Tibial artery (tissue), 4 donors: Measurements from ENCODE around the gene CTNNA2.

ENCODE experiments used
- DNase-seq, 2 donors: peaks; one replicate each; pipeline ENCODE4 v3.0.0-alpha.2; 2019
- H3K27ac ChIP-seq, 2 donors: fragments of 200-600 bp; sonication (generic) in 1 of 2; 1 replicate in 1 of 2; 2 replicates in 1 of 2; pipeline ENCODE4 v1.5.1; 2018 to 2019; ENCODE audit warnings: mild to moderate bottlenecking in 1 of 2
- H3K27me3 ChIP-seq, 2 donors: fragments of 200-600 bp; sonication (generic) in 1 of 2; one replicate each; pipeline versions ENCODE4 v1.5.1 to v1.6.0; 2016 to 2019
- H3K36me3 ChIP-seq, 3 donors: fragments of 200-600 bp; sonication (generic) in 2 of 3; one replicate each; pipeline ENCODE4 v1.5.1; 2016 to 2019; ENCODE audit warnings: mild to moderate bottlenecking in 2 of 3
- H3K4me1 ChIP-seq, 4 donors: fragments of 200-600 bp; sonication (generic) in 2 of 4; 1 replicate in 3 of 4; 2 replicates in 1 of 4; pipeline ENCODE4 v1.5.1; 2016 to 2019
- H3K4me3 ChIP-seq, 2 donors: fragments of 200-600 bp; sonication (generic) in 1 of 2; 1 replicate in 1 of 2; 2 replicates in 1 of 2; pipeline ENCODE4 v1.5.1; 2018 to 2019; ENCODE audit warnings: mild to moderate bottlenecking in 2 of 2
- H3K9me3 ChIP-seq, 3 donors: fragments of 200-600 bp; sonication (generic) in 1 of 3; one replicate each; pipeline ENCODE4 v1.5.1; 2016 to 2019
- intact Hi-C: fragments of 100-400 bp; cut with DNase I; formaldehyde crosslinking; loops from one replicate; pipeline ENCODE4 v1.15.0; 2023; ENCODE audit warnings: low total_unique reads
- TF ChIP-seq, protein P1 (sequence below), 2 experiments: fragments of 200-600 bp in 1 of 2; fragments of 450-650 bp in 1 of 2; IDR thresholded peaks; one replicate each; pipeline ENCODE4 v1.5.1; 2017 to 2019; ENCODE audit warnings: antibody characterized with exemption in 2 of 2, mild to moderate bottlenecking in 1 of 2, moderate library complexity in 1 of 2

Gene CTNNA2

DNA sequence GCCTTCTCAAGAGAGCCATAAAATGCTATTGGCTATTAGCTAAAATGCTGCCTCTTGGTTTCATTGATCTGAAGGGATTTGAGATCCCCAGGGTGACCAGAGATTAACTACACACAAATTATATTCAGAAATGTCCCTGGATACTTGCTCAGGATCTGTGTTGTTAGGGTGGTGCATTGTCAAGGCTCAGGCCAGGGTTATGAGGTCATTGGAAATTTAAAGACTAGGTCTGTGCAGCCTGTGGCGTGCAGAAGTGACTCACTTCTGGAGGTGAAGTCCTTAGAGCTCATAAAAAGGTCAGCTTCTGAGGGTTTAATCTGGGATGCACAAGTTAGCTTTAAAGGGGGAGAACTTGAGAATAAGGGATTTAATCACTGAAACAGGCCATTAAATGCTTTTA lies 768.2 kb downstream of the CTNNA2 start:
- no peaks in the 10 kb centered on the region for H3K36me3 ChIP-seq
- intact Hi-C loops: no loop called here
- H3K4me3 ChIP-seq: no peak overlapping the region
- H3K4me1 ChIP-seq: no peaks in the 10 kb centered on the region
- DNase-seq: no peak
- no peaks in the 10 kb centered on the region for H3K9me3 ChIP-seq
- no peak overlapping the region for H3K27ac ChIP-seq
- no peaks in the 10 kb centered on the region for H3K27me3 ChIP-seq
- TF ChIP-seq, protein P1, sequence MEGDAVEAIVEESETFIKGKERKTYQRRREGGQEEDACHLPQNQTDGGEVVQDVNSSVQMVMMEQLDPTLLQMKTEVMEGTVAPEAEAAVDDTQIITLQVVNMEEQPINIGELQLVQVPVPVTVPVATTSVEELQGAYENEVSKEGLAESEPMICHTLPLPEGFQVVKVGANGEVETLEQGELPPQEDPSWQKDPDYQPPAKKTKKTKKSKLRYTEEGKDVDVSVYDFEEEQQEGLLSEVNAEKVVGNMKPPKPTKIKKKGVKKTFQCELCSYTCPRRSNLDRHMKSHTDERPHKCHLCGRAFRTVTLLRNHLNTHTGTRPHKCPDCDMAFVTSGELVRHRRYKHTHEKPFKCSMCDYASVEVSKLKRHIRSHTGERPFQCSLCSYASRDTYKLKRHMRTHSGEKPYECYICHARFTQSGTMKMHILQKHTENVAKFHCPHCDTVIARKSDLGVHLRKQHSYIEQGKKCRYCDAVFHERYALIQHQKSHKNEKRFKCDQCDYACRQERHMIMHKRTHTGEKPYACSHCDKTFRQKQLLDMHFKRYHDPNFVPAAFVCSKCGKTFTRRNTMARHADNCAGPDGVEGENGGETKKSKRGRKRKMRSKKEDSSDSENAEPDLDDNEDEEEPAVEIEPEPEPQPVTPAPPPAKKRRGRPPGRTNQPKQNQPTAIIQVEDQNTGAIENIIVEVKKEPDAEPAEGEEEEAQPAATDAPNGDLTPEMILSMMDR (IDR thresholded peaks at IDR 0.05): no peak

DNA sequence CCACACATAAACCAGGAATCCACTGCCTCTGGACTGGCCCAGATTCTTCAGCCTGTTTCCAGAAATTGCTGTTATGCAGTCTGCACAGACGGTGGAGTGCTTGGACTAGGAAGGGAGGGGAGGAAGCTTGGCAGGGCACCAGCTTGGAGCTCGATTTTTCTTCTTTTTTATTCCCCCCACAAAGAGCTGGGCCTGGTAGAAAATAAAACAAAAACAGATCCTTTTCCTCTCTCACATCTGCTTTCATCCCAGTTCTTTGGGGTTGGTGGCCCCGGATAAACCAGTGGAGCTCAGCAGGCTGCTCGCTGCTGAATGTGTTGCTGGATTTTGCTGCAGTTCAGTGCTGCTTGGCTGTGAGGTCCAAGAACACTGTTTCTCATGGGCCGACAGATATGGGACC lies 775.7 kb downstream of the CTNNA2 start:
- TF ChIP-seq, protein P1 (IDR thresholded peaks at IDR 0.05): no peak
- DNase-seq: no peak
- Histone ChIP-seq H3K9me3 (no peaks in the 10 kb centered on the region), H3K27me3 (no peaks in the 10 kb centered on the region), H3K36me3 (no peaks in the 10 kb centered on the region), H3K27ac (no peak overlapping the region), H3K4me3 (no peak overlapping the region), H3K4me1 (no peaks in the 10 kb centered on the region)
- intact Hi-C loops: no loop called here

DNA sequence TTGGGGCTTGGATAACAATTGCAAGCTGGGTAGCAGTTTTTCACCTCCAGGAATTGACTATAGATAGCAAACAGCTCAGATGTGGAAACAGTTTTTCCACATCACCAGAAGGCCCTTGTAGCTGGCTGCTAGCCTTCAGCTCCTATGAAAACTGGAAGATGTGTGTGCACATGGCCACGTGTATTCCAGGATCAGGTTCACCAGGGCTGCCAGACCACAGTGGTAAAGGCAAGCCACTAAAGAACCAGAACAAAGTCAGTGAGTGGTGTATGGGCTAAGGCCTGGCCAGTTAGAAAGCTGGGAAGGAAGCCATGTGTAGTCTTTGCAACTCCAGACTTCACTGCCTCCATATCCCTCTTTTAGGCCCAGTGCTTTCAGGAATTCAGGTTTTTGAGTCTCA lies 778.8 kb downstream of the CTNNA2 start:
- H3K36me3 ChIP-seq: no peaks in the 10 kb centered on the region
- DNase-seq: no peak
- H3K4me3 ChIP-seq: no peak overlapping the region
- no peak overlapping the region for H3K27ac ChIP-seq
- H3K27me3 ChIP-seq: no peaks in the 10 kb centered on the region
- intact Hi-C loops: no loop called here
- TF ChIP-seq, protein P1 (IDR thresholded peaks at IDR 0.05): no peak
- H3K9me3 ChIP-seq: no peaks in the 10 kb centered on the region
- no peaks in the 10 kb centered on the region for H3K4me1 ChIP-seq

DNA sequence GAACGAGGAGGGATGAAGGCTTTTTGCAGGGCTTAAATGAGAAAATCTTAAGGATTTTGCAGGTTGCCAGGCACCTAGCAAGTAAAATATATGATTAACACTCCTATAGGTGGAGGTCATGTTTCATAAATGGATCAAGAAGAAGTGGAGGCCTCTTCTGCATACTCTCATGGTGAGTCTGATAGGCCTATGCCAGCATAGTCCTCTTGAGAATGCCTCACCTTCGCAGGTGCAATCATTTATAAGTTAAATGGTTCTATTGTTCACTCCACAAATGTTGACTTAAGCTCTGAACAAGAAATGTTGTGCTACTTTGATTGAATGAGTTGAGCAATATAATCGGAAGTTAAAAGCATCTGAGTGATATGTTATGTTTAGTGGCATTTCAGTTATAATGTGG lies 779.6 kb downstream of the CTNNA2 start:
- TF ChIP-seq, protein P1 (IDR thresholded peaks at IDR 0.05): no peak
- intact Hi-C loops: no loop called here
- Histone ChIP-seq H3K36me3 (no peaks in the 10 kb centered on the region), H3K4me3 (no peak overlapping the region), H3K27me3 (no peaks in the 10 kb centered on the region), H3K9me3 (no peaks in the 10 kb centered on the region), H3K4me1 (no peaks in the 10 kb centered on the region), H3K27ac (no peak overlapping the region)
- DNase-seq: no peak

DNA sequence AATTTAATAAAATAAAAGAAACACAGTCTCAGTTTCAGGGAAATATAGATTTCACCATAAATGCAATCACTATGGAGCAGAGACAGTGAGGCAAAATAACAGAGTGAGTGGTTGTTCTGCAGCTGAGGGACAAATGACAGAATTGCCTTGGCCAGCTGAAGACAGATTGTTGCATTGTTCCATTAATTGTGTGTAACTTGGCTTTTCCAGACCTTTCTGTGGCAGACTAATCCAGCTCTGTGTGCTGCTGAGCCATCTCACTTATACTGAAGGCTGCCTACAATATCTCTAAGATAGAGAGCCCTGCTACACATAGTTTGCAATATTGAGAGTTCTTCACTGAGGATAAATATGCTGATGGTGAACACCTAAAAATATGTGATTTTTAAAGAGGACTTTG lies 780.2 kb downstream of the CTNNA2 start:
- intact Hi-C loops: no loop called here

More for the DNA sequence above, 780.2 kb downstream of the CTNNA2 start:
- no peaks in the 10 kb centered on the region for H3K4me1 ChIP-seq
- H3K27ac ChIP-seq: no peak overlapping the region
- TF ChIP-seq, protein P1 (IDR thresholded peaks at IDR 0.05): no peak
- H3K36me3 ChIP-seq: no peaks in the 10 kb centered on the region
- no peak overlapping the region for H3K4me3 ChIP-seq
- no peaks in the 10 kb centered on the region for H3K27me3 ChIP-seq
- DNase-seq: no peak
- no peaks in the 10 kb centered on the region for H3K9me3 ChIP-seq
